Common myeloid progenitor, CD34-positive (primary cell): ENCODE results near the gene GNB3.
"Not testable (repeated sequence)": the region's sequence is repeated elsewhere in the genome, so short reads cannot be mapped to it uniquely, and the experiment has no call there.

Source experiments
- CTCF ChIA-PET: fragments of 350-600 bp; sonication (Branson Sonifier 250); formaldehyde crosslinking; loops from one replicate; lab custom pipeline; 2021; ENCODE audit warnings: antibody characterized with exemption; lab: Charles Lee
- POLR2A ChIA-PET: fragments of 350-600 bp; sonication (Branson Sonifier 250); formaldehyde crosslinking; loops from one replicate; lab custom pipeline; 2021; ENCODE audit warnings: antibody characterized with exemption; lab: Charles Lee
- DNase-seq, 3 donors: peaks; one replicate each; pipeline versions ENCODE4 v3.0.0 to v3.0.0-alpha.2; 2013
- H3K27ac ChIP-seq, 2 experiments: 1 replicate in 1 of 2; 2 replicates in 1 of 2; pipeline ENCODE4 v1.7.0; 2013; ENCODE audit warnings: inconsistent platforms in 2 of 2, low read length in 2 of 2, mild to moderate bottlenecking in 2 of 2, low read depth in 1 of 2, moderate library complexity in 1 of 2; ENCODE audit not compliant: severe bottlenecking in 2 of 2, insufficient read depth in 1 of 2, poor library complexity in 1 of 2
- H3K27me3 ChIP-seq, 5 experiments: replicated peaks in 2 of 5; 1 replicate in 3 of 5; 2 replicates in 2 of 5; pipeline versions ENCODE4 v1.6.1 to v1.7.0; 2013; ENCODE audit warnings: low read length in 4 of 5, mild to moderate bottlenecking in 2 of 5, moderate library complexity in 2 of 5, inconsistent platforms in 1 of 5; ENCODE audit not compliant: insufficient read depth in 5 of 5, control insufficient read depth in 4 of 5
- H3K36me3 ChIP-seq, 4 experiments: 1 replicate in 2 of 4; 2 replicates in 2 of 4; pipeline versions ENCODE4 v1.6.1 to v1.7.0; 2013; ENCODE audit warnings: low read length in 3 of 4, control low read depth in 1 of 4, mild to moderate bottlenecking in 1 of 4; ENCODE audit not compliant: control insufficient read depth in 4 of 4, insufficient read depth in 4 of 4
- H3K4me1 ChIP-seq, 4 experiments: 1 replicate in 3 of 4; 2 replicates in 1 of 4; pipeline versions ENCODE4 v1.6.1 to v1.7.1; 2013; ENCODE audit warnings: low read length in 3 of 4, mild to moderate bottlenecking in 3 of 4, control low read depth in 1 of 4, inconsistent platforms in 1 of 4, moderate library complexity in 1 of 4; ENCODE audit not compliant: control insufficient read depth in 4 of 4, insufficient read depth in 4 of 4; ENCODE audit errors: control extremely low read depth in 1 of 4
- H3K4me3 ChIP-seq, 7 experiments: 1 replicate in 4 of 7; 2 replicates in 3 of 7; pipeline versions ENCODE4 v1.5.1 to v1.7.0; 2013; ENCODE audit warnings: mild to moderate bottlenecking in 7 of 7, low read length in 6 of 7, moderate library complexity in 6 of 7, inconsistent platforms in 2 of 7, low read depth in 2 of 7, control low read depth in 1 of 7; ENCODE audit not compliant: insufficient read depth in 4 of 7, control insufficient read depth in 1 of 7; ENCODE audit errors: extremely low read depth in 1 of 7
- H3K9me3 ChIP-seq, 5 experiments: 1 replicate in 4 of 5; 2 replicates in 1 of 5; pipeline versions ENCODE4 v1.6.1 to v1.7.1; 2013; ENCODE audit warnings: low read length in 4 of 5, mild to moderate bottlenecking in 2 of 5, inconsistent platforms in 1 of 5, low read depth in 1 of 5, moderate library complexity in 1 of 5; ENCODE audit not compliant: control insufficient read depth in 4 of 5, insufficient read depth in 2 of 5; ENCODE audit errors: control extremely low read depth in 1 of 5
- WGBS: methylation state at CpG from one replicate; pipeline ENCODE4 v1.1.5; 2013; ENCODE audit not compliant: insufficient coverage; 5-methylcytosine and 5-hydroxymethylcytosine counted together

GNB3 gene

GRCh38 chr12:6867413-6868210 is 26.9 kb downstream of the GNB3 start, which contains the start of gene TPI1:
TSS of gene TPI1 (plus strand) at chr12:6867531. CDS start at chr12:6867567, 36 bp downstream.
- H3K27me3 ChIP-seq: no peaks in the 10 kb centered on the region
- H3K9me3 ChIP-seq: no peaks in the 10 kb centered on the region
- ChIA-PET POLR2A (interaction anchor here (0.6 to 3.7 kb wide), 5 partner anchors 14 to 81 kb away, joined by 3 to 21 read pairs (median 6); partner anchors contain the start of genes C12orf57, CDCA3, RNU7-1 and USP5), CTCF (interaction anchor here (0.7 to 9.4 kb wide), 17 partner anchors 8 to 293 kb away, joined by 3 to 105 read pairs (median 4); partner anchors contain the start of genes C12orf57, CDCA3, LRRC23 and RNU7-1)
- under 1% methylated on average over 63 of the region's 86 CpGs for WGBS
- peak within 1 kb of the TSS; percentile 25 to 80 for H3K27ac ChIP-seq
- peak within 1 kb of the TSS; percentile 63 to 89 (median 78) for H3K4me3 ChIP-seq
- peaks cover 4 to 67% (median 50%) of the 10 kb centered on the region in 4 experiments for H3K36me3 ChIP-seq
- peak in 2 of 3 donors; percentile 30 to 42 for DNase-seq
- H3K4me1 ChIP-seq: peaks cover 8 to 55% (median 46%) of the 10 kb centered on the region in 4 experiments

DNA sequence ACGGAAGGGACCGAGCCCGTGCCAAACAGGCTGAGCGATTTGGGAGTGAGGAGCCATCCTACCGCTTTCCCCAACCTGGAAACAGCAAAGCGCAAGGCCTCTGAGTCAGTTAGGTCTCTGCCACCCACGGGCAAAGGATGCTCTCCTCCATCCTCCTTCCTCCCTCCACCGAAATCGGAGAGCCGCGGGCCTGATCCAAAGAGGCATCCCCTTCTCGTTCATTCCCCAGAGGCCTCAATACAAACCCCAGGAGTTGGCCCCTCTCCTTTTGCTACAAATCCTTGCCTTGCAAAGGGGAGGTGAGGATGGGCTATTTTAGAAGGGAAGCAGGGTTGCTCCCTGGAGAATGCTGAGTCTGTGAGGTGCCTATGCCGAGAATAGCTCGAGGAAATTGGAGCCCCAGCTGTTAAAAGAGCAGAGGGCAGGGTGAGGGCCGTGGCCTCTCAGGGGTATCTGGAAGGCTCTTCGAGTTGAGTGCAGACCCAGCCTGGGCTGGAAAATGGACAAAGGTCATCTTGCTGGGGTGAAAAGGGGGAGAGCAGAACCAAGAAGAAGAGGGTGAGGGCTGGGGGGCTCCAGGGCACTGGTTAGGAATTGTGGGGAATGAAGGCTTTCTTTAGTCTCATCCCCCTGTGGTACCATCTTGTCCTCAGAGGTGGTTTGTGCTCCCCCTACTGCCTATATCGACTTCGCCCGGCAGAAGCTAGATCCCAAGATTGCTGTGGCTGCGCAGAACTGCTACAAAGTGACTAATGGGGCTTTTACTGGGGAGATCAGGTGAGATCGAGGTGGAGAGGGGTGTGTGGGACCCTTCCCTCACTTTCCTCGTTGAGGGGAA is 27.7 kb downstream of the GNB3 start:
- 19% methylated on average over 10 of the region's 22 CpGs for WGBS
- CTCF ChIA-PET: interaction anchor here (0.7 to 9.4 kb wide), 26 partner anchors 9 to 292 kb away, joined by 3 to 105 read pairs (median 5); partner anchors contain the start of genes C12orf57, CDCA3, LRRC23 and RNU7-1

GRCh38 chr12:6869049-6870021 is 28.6 kb downstream of the GNB3 start:
- peaks cover 8 to 68% (median 58%) of the 10 kb centered on the region in 4 experiments for H3K4me1 ChIP-seq
- ChIA-PET POLR2A (interaction anchor here (0.6 to 3.7 kb wide), 4 partner anchors 18 to 86 kb away, joined by 3 to 21 read pairs (median 6); partner anchors contain the start of genes C12orf57, RNU7-1 and USP5), CTCF (interaction anchor here (0.6 to 9.4 kb wide), 31 partner anchors 10 to 322 kb away, joined by 3 to 105 read pairs (median 5); partner anchors contain the start of genes C12orf57, C1RL, CDCA3 and LRRC23)
- peak; percentile 84 to 93 (median 87) for DNase-seq
- H3K9me3 ChIP-seq: no peaks in the 10 kb centered on the region
- no peak overlapping the region for H3K27ac ChIP-seq
- WGBS: 51% methylated on average over 12 of the region's 12 CpGs
- H3K4me3 ChIP-seq: peak overlapping the region in 3 of 7 experiments; percentile 78 to 89 (median 89)
- H3K36me3 ChIP-seq: peaks cover 4 to 51% (median 38%) of the 10 kb centered on the region in 4 experiments
- H3K27me3 ChIP-seq: no peaks in the 10 kb centered on the region

More for the DNA sequence above, 27.7 kb downstream of the GNB3 start:
- H3K27ac ChIP-seq: peak overlapping the region in 1 of 2 experiments; percentile 76
- no peaks in the 10 kb centered on the region for H3K27me3 ChIP-seq
- POLR2A ChIA-PET: interaction anchor here (0.6 to 3.7 kb wide), 5 partner anchors 15 to 85 kb away, joined by 3 to 21 read pairs (median 6); partner anchors contain the start of genes C12orf57, RNU7-1 and USP5
- peaks cover 8 to 59% (median 50%) of the 10 kb centered on the region in 4 experiments for H3K4me1 ChIP-seq
- peaks cover 4 to 59% (median 44%) of the 10 kb centered on the region in 4 experiments for H3K36me3 ChIP-seq
- no peak for DNase-seq
- H3K9me3 ChIP-seq: no peaks in the 10 kb centered on the region
- peak overlapping the region; percentile 63 to 89 (median 78) for H3K4me3 ChIP-seq

DNA sequence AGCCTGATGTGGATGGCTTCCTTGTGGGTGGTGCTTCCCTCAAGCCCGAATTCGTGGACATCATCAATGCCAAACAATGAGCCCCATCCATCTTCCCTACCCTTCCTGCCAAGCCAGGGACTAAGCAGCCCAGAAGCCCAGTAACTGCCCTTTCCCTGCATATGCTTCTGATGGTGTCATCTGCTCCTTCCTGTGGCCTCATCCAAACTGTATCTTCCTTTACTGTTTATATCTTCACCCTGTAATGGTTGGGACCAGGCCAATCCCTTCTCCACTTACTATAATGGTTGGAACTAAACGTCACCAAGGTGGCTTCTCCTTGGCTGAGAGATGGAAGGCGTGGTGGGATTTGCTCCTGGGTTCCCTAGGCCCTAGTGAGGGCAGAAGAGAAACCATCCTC is 29.6 kb downstream of the GNB3 start:
- peaks cover 4 to 42% (median 31%) of the 10 kb centered on the region in 4 experiments for H3K36me3 ChIP-seq
- CTCF ChIA-PET: interaction anchor here (0.7 to 9.4 kb wide), 16 partner anchors 16 to 273 kb away, joined by 3 to 105 read pairs (median 14); partner anchors contain the start of genes C12orf57, CDCA3, LRRC23 and RNU7-1
- peaks cover 14 to 73% (median 67%) of the 10 kb centered on the region in 4 experiments for H3K4me1 ChIP-seq
- H3K27me3 ChIP-seq, H3K9me3 ChIP-seq, H3K4me3 ChIP-seq, POLR2A ChIA-PET, DNase-seq, H3K27ac ChIP-seq: not testable (repeated sequence)
- WGBS: no CpG with 5 or more reads among the region's 4 CpGs

GRCh38 chr12:6871052-6871957 is 30.6 kb downstream of the GNB3 start:
- CTCF ChIA-PET: interaction anchor here (0.8 to 9.4 kb wide), 25 partner anchors 10 to 242 kb away, joined by 3 to 105 read pairs (median 8); partner anchors contain the start of genes C12orf57, CDCA3, LRRC23 and MLF2
- Histone ChIP-seq H3K36me3 (peaks cover 4 to 32% (median 22%) of the 10 kb centered on the region in 4 experiments), H3K9me3 (no peaks in the 10 kb centered on the region), H3K27me3 (no peaks in the 10 kb centered on the region), H3K4me3 (peak overlapping the region in 5 of 7 experiments; percentile 7 to 94 (median 77)), H3K27ac (peak overlapping the region in 1 of 2 experiments; percentile 86), H3K4me1 (peaks cover 18 to 76% (median 70%) of the 10 kb centered on the region in 4 experiments)
- 74% methylated on average over 10 of the region's 12 CpGs for WGBS
- no peak for DNase-seq
- POLR2A ChIA-PET: interaction anchor here (1.1 kb wide), 1 partner anchor 73 kb away, joined by 3 read pairs; the partner anchor contains the start of genes C12orf57 and RNU7-1
